WTC11 (cell line): ENCODE data around the gene ASCC1.

Experiments used
- MXD4 ChIP-seq: fragments of 250-450 bp; sonication (Bioruptor Pico); IDR thresholded peaks from 2 replicates; pipeline ENCODE4 v1.8.0; 2021; ENCODE audit warnings: mild to moderate bottlenecking, moderate library complexity, borderline replicate concordance
- TF ChIP-seq, protein P1 (sequence below): fragments of 200-600 bp; IDR thresholded peaks from 2 replicates; pipeline ENCODE4 v1.8.0; 2022; ENCODE audit warnings: antibody characterized with exemption
- TF ChIP-seq, protein P2 (sequence below): fragments of 250-450 bp; sonication (Bioruptor Pico); IDR thresholded peaks from 2 replicates; pipeline ENCODE4 v2.1.2; 2022; ENCODE audit warnings: mild to moderate bottlenecking, moderate library complexity

DNA sequence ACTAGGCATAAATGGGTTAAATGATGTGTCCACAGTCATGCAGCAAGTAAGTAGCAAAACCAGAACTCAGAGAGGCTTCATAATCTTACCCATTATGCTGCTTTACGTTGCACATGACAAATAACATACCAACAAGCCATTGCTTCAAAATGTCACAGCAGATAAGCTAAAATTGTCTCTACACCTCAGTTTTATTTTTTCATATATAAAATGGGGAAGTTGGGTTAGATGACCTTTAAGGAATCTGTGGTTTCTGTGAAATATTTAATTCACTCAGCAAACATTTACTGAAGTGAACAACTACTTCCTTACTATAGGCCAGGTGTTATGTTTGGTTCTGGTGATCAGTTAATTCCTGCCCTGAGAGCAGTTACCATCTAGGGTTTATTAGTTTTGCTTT is 2.2 kb upstream of the ASCC1 start:
- TF ChIP-seq, protein P1, sequence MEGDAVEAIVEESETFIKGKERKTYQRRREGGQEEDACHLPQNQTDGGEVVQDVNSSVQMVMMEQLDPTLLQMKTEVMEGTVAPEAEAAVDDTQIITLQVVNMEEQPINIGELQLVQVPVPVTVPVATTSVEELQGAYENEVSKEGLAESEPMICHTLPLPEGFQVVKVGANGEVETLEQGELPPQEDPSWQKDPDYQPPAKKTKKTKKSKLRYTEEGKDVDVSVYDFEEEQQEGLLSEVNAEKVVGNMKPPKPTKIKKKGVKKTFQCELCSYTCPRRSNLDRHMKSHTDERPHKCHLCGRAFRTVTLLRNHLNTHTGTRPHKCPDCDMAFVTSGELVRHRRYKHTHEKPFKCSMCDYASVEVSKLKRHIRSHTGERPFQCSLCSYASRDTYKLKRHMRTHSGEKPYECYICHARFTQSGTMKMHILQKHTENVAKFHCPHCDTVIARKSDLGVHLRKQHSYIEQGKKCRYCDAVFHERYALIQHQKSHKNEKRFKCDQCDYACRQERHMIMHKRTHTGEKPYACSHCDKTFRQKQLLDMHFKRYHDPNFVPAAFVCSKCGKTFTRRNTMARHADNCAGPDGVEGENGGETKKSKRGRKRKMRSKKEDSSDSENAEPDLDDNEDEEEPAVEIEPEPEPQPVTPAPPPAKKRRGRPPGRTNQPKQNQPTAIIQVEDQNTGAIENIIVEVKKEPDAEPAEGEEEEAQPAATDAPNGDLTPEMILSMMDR: no peak
- TF ChIP-seq MXD4 (CRISPR knock-in tag): no peak
- TF ChIP-seq, protein P2, sequence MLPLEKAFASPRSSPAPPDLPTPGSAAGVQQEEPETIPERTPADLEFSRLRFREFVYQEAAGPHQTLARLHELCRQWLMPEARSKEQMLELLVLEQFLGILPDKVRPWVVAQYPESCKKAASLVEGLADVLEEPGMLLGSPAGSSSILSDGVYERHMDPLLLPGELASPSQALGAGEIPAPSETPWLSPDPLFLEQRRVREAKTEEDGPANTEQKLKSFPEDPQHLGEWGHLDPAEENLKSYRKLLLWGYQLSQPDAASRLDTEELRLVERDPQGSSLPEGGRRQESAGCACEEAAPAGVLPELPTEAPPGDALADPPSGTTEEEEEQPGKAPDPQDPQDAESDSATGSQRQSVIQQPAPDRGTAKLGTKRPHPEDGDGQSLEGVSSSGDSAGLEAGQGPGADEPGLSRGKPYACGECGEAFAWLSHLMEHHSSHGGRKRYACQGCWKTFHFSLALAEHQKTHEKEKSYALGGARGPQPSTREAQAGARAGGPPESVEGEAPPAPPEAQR (CRISPR knock-in tag): no peak
